ENCODE data around the gene TMC8.

DNA sequence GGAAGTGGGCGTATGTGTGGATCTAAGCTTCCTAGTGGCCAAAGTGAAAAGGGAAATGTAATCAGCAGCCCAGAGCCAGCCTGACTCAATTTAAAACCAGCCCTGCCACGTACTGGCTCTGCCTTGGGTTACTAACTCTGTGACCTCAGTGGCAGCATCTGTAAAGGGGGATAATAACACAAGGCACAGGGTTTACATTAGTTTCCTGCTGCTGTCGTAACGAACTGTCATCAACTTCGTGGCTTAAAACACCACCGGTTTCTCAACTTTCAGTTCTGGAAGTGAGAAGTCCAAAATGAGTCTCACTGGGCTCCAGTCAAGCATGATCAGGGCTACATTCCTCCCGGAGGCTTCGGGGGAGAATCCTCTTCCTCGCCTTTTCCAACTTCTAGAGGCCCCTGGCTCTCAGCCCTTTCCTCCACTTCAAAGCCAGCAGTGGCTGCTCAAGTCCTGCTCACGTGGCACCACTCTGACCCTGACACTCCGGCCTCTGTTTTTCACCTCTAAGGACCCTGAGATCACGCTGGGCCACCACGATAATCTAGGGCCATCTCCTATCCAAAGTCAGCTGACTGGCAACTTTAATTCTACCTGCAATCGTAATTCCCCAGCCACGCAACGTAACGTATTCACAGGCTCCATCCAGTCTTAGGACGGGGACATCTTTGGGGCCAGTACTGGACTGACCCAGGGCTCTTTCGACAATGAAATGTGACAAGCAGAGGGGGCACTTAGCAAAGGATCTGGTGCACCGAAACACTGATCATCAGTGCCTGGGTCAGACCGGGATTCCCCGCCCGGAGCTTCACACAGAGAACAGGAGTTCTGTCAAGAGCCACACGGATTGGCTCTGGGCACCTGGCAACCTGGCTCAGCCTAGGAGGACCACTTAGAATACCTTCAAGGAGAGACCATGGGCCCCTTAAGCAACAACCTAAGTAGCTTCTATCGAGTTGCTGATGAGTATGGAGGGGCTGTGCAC, 16.5 kb upstream of the TMC8 start:
- TF ChIP-seq, protein P1, sequence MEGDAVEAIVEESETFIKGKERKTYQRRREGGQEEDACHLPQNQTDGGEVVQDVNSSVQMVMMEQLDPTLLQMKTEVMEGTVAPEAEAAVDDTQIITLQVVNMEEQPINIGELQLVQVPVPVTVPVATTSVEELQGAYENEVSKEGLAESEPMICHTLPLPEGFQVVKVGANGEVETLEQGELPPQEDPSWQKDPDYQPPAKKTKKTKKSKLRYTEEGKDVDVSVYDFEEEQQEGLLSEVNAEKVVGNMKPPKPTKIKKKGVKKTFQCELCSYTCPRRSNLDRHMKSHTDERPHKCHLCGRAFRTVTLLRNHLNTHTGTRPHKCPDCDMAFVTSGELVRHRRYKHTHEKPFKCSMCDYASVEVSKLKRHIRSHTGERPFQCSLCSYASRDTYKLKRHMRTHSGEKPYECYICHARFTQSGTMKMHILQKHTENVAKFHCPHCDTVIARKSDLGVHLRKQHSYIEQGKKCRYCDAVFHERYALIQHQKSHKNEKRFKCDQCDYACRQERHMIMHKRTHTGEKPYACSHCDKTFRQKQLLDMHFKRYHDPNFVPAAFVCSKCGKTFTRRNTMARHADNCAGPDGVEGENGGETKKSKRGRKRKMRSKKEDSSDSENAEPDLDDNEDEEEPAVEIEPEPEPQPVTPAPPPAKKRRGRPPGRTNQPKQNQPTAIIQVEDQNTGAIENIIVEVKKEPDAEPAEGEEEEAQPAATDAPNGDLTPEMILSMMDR (IDR thresholded peaks at IDR 0.05): no peak
- TF ChIP-seq POLR2AphosphoS5 (IDR thresholded peaks at IDR 0.05): no peak

All from esophagus muscularis mucosa (tissue), 3 donors.